GM12878 (cell line): ENCODE data around the gene PIGBOS1. TPM values are rescaled to one million over a fixed set of nuclear protein-coding genes. Genes with fewer than 3 reads are reported as not detected.

Source experiments
- CEBPZ ChIP-seq: fragments of 150-350 bp; IDR thresholded peaks from 2 replicates; pipeline ENCODE4 v1.6.1; 2016; ENCODE audit warnings: low read depth, low read length
- CUX1 ChIP-seq: IDR thresholded peaks from 2 replicates; pipeline ENCODE4 v1.6.1; 2012; ENCODE audit warnings: improper control_type of control experiment, low read depth, low read length; ENCODE audit not compliant: insufficient replicate concordance
- EGR1 ChIP-seq, 2 experiments: IDR thresholded peaks; 1 replicate in 1 of 2; 2 replicates in 1 of 2; pipeline ENCODE4 v1.6.1; 2011 to 2012; ENCODE audit warnings: low read depth in 2 of 2, low read length in 2 of 2, borderline replicate concordance in 1 of 2, mild to moderate bottlenecking in 1 of 2, moderate library complexity in 1 of 2
- EP300 ChIP-seq, 2 experiments: fragments of 150-350 bp in 1 of 2; IDR thresholded peaks; 2 replicates each; pipeline ENCODE4 v1.6.1; 2011 to 2012; ENCODE audit warnings: low read depth in 2 of 2, low read length in 2 of 2, borderline replicate concordance in 1 of 2, improper control_type of control experiment in 1 of 2, inconsistent platforms in 1 of 2; ENCODE audit not compliant: control insufficient read depth in 1 of 2
- FOS ChIP-seq: IDR thresholded peaks from 3 replicates; pipeline ENCODE4 v1.6.1; 2011; ENCODE audit warnings: borderline replicate concordance; ENCODE audit not compliant: insufficient read length; ENCODE audit errors: extremely low read depth
- GATAD2B ChIP-seq: fragments of 450-650 bp; conservative IDR thresholded peaks from 2 replicates; pipeline ENCODE4 v1.6.1; 2017; ENCODE audit warnings: low read depth, mild to moderate bottlenecking, moderate library complexity
- HSF1 ChIP-seq: fragments of 150-350 bp; IDR thresholded peaks from 2 replicates; pipeline ENCODE4 v1.6.1; 2014; ENCODE audit warnings: mild to moderate bottlenecking, low read depth, low read length
- KAT2A ChIP-seq: conservative IDR thresholded peaks from 2 replicates; pipeline ENCODE4 v1.6.1; 2011; ENCODE audit warnings: low read depth, low read length; ENCODE audit not compliant: control insufficient read depth
- KDM1A ChIP-seq: fragments of 200-600 bp; sonication (generic); IDR thresholded peaks from 2 replicates; pipeline ENCODE4 v1.6.1; 2016; ENCODE audit warnings: borderline replicate concordance
- MXI1 ChIP-seq: fragments of 150-350 bp; IDR thresholded peaks from 2 replicates; pipeline ENCODE4 v1.6.1; 2011; ENCODE audit warnings: low read depth, mild to moderate bottlenecking, inconsistent platforms, low read length, improper control_type of control experiment
- NFIC ChIP-seq: IDR thresholded peaks from 2 replicates; pipeline ENCODE4 v1.6.1; 2012; ENCODE audit warnings: low read depth, mild to moderate bottlenecking, inconsistent platforms, low read length, moderate library complexity
- NFYA ChIP-seq: IDR thresholded peaks from 2 replicates; pipeline ENCODE4 v1.6.1; 2011; ENCODE audit warnings: low read depth, mild to moderate bottlenecking, low read length, improper control_type of control experiment, borderline replicate concordance
- NR2C1 ChIP-seq: fragments of 450-650 bp; IDR thresholded peaks from 2 replicates; pipeline ENCODE4 v1.6.1; 2017; ENCODE audit warnings: antibody characterized with exemption, mild to moderate bottlenecking, moderate library complexity
- RAD21 ChIP-seq: IDR thresholded peaks from 2 replicates; pipeline ENCODE4 v1.6.1; 2011; ENCODE audit warnings: mild to moderate bottlenecking, low read depth, low read length, moderate library complexity; ENCODE audit not compliant: insufficient read depth
- RELB ChIP-seq: fragments of 450-650 bp; IDR thresholded peaks from 2 replicates; pipeline ENCODE4 v1.6.1; 2017; ENCODE audit warnings: low read depth, mild to moderate bottlenecking, moderate library complexity
- SREBF1 ChIP-seq: IDR thresholded peaks from 2 replicates; pipeline ENCODE4 v1.6.1; 2012; ENCODE audit warnings: mild to moderate bottlenecking, low read length
- STAT1 ChIP-seq: fragments of 450-650 bp; conservative IDR thresholded peaks from 2 replicates; pipeline ENCODE4 v1.6.1; 2014; ENCODE audit warnings: antibody characterized with exemption, mild to moderate bottlenecking
- ZNF622 ChIP-seq: fragments of 450-650 bp; IDR thresholded peaks from 2 replicates; pipeline ENCODE4 v1.6.1; 2017; ENCODE audit warnings: mild to moderate bottlenecking, inconsistent platforms
- polyA plus RNA-seq, 11 experiments: library from polyadenylated mRNA; depleted of rRNA in 4 of 11; unstranded in 6 of 11; stranded (reverse) in 5 of 11; fragments of >200 nt; fragmentation: Nextera tagmentation in 4 of 11; fragmentation: Illumina TruSeq in 1 of 11; extraction: Ambion mirVana in 4 of 11; extraction: Trizol in 1 of 11; gene quantifications; 1 replicate in 1 of 11; 2 replicates in 10 of 11; pipeline versions ENCODE4 v1.2.1 to v1.2.3, GENCODE V29; 2011 to 2016; ENCODE audit warnings: inconsistent platforms in 2 of 11, missing spikeins in 2 of 11, low read depth in 1 of 11
- total RNA-seq, 4 experiments: library from RNA; depleted of rRNA in 3 of 4; stranded (reverse); fragments of >200 nt in 3 of 4; fragmentation: Illumina TruSeq in 1 of 4; extraction: Trizol in 1 of 4; gene quantifications; 2 replicates each; pipeline versions ENCODE4 v1.2.1 to v1.2.3, GENCODE V29; 2013 to 2021

The PIGBOS1 gene
- total and polyA plus RNA-seq, 10 of the 15 experiments (the other 5 are each of a cell fraction or from before 2014, with no cell fraction given), result 7.1 to 24.7 (median 10.2) TPM

GRCh38 chr15:55277116-55277564, 41.8 kb downstream of the PIGBOS1 start (continued):
- TF ChIP-seq HSF1, result no peak; the same call in 1 of the 2 replicates
- no peak for TF ChIP-seq MXI1
- no peak for TF ChIP-seq ZNF622
- TF ChIP-seq EP300 (IDR thresholded peaks at IDR 0.05; ENCODE audit: borderline replicate concordance in 1 of 2, control insufficient read depth in 1 of 2, low read depth in 2 of 2, low read length in 2 of 2), result peak; percentile 84 to 86
- TF ChIP-seq KAT2A, result no peak
- no peak for TF ChIP-seq NR2C1
- peak; percentile 80 for TF ChIP-seq CUX1
- TF ChIP-seq NFIC, result peak; percentile 99
- no peak for TF ChIP-seq SREBF1
- no peak for TF ChIP-seq KDM1A
- no peak for TF ChIP-seq NFYA
- peak; percentile 59 for TF ChIP-seq RELB
- TF ChIP-seq GATAD2B, result peak; percentile 58; the same call in 1 of the 2 replicates
- no peak for TF ChIP-seq CEBPZ
- no peak for TF ChIP-seq EGR1 (IDR thresholded peaks at IDR 0.05; ENCODE audit: borderline replicate concordance in 1 of 2, low read depth in 2 of 2, low read length in 2 of 2)
- TF ChIP-seq STAT1, result no peak
- TF ChIP-seq RAD21, result peak; percentile 18; the same call in 1 of the 2 replicates
- TF ChIP-seq FOS, result no peak
